ENCODE results near the gene RABGGTA.

Gene RABGGTA

DNA sequence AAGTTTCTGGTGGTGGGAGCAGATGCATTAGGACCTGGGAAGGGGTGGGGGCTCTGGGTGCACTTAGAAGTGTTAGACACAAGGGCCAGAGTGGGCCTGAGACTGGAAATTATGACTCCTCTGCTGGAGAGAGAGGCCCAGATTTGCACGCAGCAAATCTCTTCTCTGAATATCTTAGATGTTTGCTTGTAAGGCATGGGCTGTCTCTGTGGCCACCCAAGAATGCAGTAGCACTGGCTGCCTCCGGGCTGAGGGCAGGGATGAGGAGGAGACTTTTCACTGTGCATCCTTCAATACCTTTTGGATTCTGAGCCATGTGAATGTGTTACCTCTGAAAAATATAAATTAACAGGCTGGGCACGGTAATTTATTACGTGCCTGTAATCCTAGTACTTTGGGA is 14.0 kb upstream of the RABGGTA start:
- TF ChIP-seq EGR1 (IDR thresholded peaks at IDR 0.05) = no peak
- no peak for TF ChIP-seq CREB1 (IDR thresholded peaks at IDR 0.05; ENCODE audit: low read depth)
- TF ChIP-seq ZBTB7A (IDR thresholded peaks at IDR 0.05; ENCODE audit: low read depth) = no peak
- TF ChIP-seq, protein P1, sequence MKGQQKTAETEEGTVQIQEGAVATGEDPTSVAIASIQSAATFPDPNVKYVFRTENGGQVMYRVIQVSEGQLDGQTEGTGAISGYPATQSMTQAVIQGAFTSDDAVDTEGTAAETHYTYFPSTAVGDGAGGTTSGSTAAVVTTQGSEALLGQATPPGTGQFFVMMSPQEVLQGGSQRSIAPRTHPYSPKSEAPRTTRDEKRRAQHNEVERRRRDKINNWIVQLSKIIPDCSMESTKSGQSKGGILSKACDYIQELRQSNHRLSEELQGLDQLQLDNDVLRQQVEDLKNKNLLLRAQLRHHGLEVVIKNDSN (IDR thresholded peaks at IDR 0.05) = no peak
- no peak for TF ChIP-seq TEAD4 (IDR thresholded peaks at IDR 0.05)
- TF ChIP-seq YY1 (IDR thresholded peaks at IDR 0.05; ENCODE audit: low read depth) = no peak
- no peak for TF ChIP-seq CEBPB (IDR thresholded peaks at IDR 0.05)
- TF ChIP-seq, protein P2, sequence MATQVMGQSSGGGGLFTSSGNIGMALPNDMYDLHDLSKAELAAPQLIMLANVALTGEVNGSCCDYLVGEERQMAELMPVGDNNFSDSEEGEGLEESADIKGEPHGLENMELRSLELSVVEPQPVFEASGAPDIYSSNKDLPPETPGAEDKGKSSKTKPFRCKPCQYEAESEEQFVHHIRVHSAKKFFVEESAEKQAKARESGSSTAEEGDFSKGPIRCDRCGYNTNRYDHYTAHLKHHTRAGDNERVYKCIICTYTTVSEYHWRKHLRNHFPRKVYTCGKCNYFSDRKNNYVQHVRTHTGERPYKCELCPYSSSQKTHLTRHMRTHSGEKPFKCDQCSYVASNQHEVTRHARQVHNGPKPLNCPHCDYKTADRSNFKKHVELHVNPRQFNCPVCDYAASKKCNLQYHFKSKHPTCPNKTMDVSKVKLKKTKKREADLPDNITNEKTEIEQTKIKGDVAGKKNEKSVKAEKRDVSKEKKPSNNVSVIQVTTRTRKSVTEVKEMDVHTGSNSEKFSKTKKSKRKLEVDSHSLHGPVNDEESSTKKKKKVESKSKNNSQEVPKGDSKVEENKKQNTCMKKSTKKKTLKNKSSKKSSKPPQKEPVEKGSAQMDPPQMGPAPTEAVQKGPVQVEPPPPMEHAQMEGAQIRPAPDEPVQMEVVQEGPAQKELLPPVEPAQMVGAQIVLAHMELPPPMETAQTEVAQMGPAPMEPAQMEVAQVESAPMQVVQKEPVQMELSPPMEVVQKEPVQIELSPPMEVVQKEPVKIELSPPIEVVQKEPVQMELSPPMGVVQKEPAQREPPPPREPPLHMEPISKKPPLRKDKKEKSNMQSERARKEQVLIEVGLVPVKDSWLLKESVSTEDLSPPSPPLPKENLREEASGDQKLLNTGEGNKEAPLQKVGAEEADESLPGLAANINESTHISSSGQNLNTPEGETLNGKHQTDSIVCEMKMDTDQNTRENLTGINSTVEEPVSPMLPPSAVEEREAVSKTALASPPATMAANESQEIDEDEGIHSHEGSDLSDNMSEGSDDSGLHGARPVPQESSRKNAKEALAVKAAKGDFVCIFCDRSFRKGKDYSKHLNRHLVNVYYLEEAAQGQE (IDR thresholded peaks at IDR 0.05; ENCODE audit: low read depth) = no peak
- TF ChIP-seq TCF12 (IDR thresholded peaks at IDR 0.05; ENCODE audit: low read depth) = no peak
- no peak for TF ChIP-seq EP300 (IDR thresholded peaks at IDR 0.05; ENCODE audit: borderline replicate concordance)
- TF ChIP-seq, protein P3, sequence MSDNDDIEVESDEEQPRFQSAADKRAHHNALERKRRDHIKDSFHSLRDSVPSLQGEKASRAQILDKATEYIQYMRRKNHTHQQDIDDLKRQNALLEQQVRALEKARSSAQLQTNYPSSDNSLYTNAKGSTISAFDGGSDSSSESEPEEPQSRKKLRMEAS (IDR thresholded peaks at IDR 0.05) = no peak
- TF ChIP-seq NFIC (IDR thresholded peaks at IDR 0.05) = no peak
- no peak for TF ChIP-seq RAD21 (IDR thresholded peaks at IDR 0.05; ENCODE audit: low read depth)
- no peak for TF ChIP-seq FOXM1 (IDR thresholded peaks at IDR 0.05; ENCODE audit: borderline replicate concordance, low read depth)
- no peak for TF ChIP-seq TAF1 (IDR thresholded peaks at IDR 0.05; ENCODE audit: low read depth)

DNA sequence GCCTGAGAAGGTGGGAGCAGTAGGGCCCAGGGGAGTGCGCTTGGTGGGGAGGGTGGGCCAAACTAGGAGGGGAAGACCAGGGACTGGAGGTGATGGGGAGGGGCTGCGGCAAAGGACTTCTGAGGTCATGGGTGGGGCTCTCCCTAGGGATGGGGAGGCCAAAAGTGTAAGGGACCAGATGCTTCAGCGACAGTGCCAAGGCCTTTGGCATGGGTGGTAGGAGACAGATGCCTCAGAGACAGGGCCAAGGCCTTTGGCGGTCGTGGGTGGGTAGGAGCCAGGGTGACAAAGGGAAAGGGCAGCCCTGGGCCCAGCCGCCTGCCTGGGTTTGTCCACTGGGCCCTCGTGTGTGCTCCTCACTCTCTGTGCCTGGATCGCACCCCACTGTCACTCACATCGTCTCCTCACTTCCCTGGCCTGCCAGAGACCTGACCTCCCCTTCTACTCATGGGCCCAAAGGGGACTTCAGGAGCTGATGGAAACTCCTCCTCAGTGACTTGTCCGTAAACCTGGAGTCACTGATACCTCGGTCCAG is 13.2 kb upstream of the RABGGTA start:
- no peak for TF ChIP-seq NFIC (IDR thresholded peaks at IDR 0.05)
- TF ChIP-seq, protein P3 (IDR thresholded peaks at IDR 0.05) = no peak
- TF ChIP-seq RAD21 (IDR thresholded peaks at IDR 0.05; ENCODE audit: low read depth) = no peak
- TF ChIP-seq TAF1 (IDR thresholded peaks at IDR 0.05; ENCODE audit: low read depth) = no peak
- TF ChIP-seq EP300 (IDR thresholded peaks at IDR 0.05; ENCODE audit: borderline replicate concordance) = no peak
- TF ChIP-seq, protein P2 (IDR thresholded peaks at IDR 0.05; ENCODE audit: low read depth) = no peak
- TF ChIP-seq YY1 (IDR thresholded peaks at IDR 0.05; ENCODE audit: low read depth) = no peak
- TF ChIP-seq EGR1 (IDR thresholded peaks at IDR 0.05) = no peak
- TF ChIP-seq FOXM1 (IDR thresholded peaks at IDR 0.05; ENCODE audit: borderline replicate concordance, low read depth) = no peak
- TF ChIP-seq CEBPB (IDR thresholded peaks at IDR 0.05) = no peak
- no peak for TF ChIP-seq TEAD4 (IDR thresholded peaks at IDR 0.05)
- TF ChIP-seq TCF12 (IDR thresholded peaks at IDR 0.05; ENCODE audit: low read depth) = no peak
- TF ChIP-seq, protein P1 (IDR thresholded peaks at IDR 0.05) = no peak
- no peak for TF ChIP-seq CREB1 (IDR thresholded peaks at IDR 0.05; ENCODE audit: low read depth)

DNA sequence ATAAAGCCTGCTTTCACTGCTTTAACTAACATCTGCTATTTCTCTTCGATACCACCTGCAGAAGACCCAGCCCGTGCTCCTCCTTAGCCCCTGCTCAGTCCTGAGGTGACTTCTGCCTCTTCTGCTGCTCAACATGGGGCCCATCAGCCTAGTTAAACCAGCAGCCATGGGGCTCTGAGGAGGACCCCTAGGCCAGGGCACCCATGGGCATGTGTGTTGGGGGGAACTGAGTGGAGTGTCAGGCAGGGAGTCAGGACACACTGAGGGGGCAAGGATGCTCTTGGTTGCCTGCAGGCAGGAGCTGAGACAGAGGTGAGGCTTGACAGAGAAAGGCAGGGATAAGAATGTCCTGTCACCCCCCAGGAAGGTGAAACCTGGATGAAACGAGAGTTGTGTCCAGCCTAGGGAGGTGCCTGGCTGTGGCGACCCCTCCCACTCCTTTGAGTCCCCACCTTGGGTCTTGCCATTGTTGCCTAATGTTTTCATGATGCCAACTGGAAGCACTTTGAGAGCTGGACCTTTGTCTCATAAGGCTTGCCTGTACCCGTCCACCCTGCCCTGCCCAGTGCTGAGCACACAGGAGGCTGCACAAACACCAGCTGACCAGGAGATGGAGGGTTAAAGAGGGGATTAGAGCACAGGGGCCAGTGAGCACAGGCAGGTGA is 12.5 kb upstream of the RABGGTA start:
- TF ChIP-seq TEAD4 (IDR thresholded peaks at IDR 0.05) = no peak
- no peak for TF ChIP-seq EP300 (IDR thresholded peaks at IDR 0.05; ENCODE audit: borderline replicate concordance)
- no peak for TF ChIP-seq RAD21 (IDR thresholded peaks at IDR 0.05; ENCODE audit: low read depth)
- TF ChIP-seq NFIC (IDR thresholded peaks at IDR 0.05) = no peak
- no peak for TF ChIP-seq TAF1 (IDR thresholded peaks at IDR 0.05; ENCODE audit: low read depth)
- TF ChIP-seq, protein P1 (IDR thresholded peaks at IDR 0.05) = no peak
- TF ChIP-seq, protein P3 (IDR thresholded peaks at IDR 0.05) = no peak
- TF ChIP-seq YY1 (IDR thresholded peaks at IDR 0.05; ENCODE audit: low read depth) = no peak
- no peak for TF ChIP-seq CREB1 (IDR thresholded peaks at IDR 0.05; ENCODE audit: low read depth)
- TF ChIP-seq EGR1 (IDR thresholded peaks at IDR 0.05) = no peak
- TF ChIP-seq TCF12 (IDR thresholded peaks at IDR 0.05; ENCODE audit: low read depth) = no peak
- TF ChIP-seq ZBTB7A (IDR thresholded peaks at IDR 0.05; ENCODE audit: low read depth) = no peak

DNA sequence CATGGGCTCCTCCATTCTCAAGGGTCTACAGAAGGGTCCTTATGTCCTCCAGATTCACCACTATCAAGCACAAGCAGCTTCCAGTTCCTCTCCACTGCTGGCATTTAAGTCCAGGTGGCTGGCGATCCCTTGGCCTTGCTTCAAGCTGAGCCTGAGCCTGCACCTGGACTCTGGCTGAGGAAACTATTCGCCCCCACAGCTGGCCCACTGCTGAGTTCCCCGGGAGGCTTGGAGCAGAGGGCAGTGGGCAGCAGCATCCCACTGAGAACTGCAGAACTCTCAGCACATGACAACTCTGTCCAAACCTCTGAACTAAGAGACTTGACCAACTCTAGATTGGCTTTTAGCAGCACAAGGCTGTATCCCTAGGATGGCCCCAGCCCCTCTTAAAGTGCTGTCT is 11.3 kb upstream of the RABGGTA start:
- TF ChIP-seq TEAD4 (IDR thresholded peaks at IDR 0.05) (no peak), EP300 (IDR thresholded peaks at IDR 0.05; ENCODE audit: borderline replicate concordance) (no peak), FOXM1 (IDR thresholded peaks at IDR 0.05; ENCODE audit: borderline replicate concordance, low read depth) (no peak), YY1 (IDR thresholded peaks at IDR 0.05; ENCODE audit: low read depth) (no peak), EGR1 (IDR thresholded peaks at IDR 0.05) (no peak), TCF12 (IDR thresholded peaks at IDR 0.05; ENCODE audit: low read depth) (no peak), RAD21 (IDR thresholded peaks at IDR 0.05; ENCODE audit: low read depth) (no peak), CEBPB (IDR thresholded peaks at IDR 0.05) (no peak), TAF1 (IDR thresholded peaks at IDR 0.05; ENCODE audit: low read depth) (no peak), ZBTB7A (IDR thresholded peaks at IDR 0.05; ENCODE audit: low read depth) (no peak), NFIC (IDR thresholded peaks at IDR 0.05) (no peak), CREB1 (IDR thresholded peaks at IDR 0.05; ENCODE audit: low read depth) (no peak)
- TF ChIP-seq, protein P3 (IDR thresholded peaks at IDR 0.05) = no peak
- TF ChIP-seq, protein P1 (IDR thresholded peaks at IDR 0.05) = no peak
- TF ChIP-seq, protein P2 (IDR thresholded peaks at IDR 0.05; ENCODE audit: low read depth) = no peak

All from Ishikawa (cell line).